ENCODE data around the gene APBB3.
A peak's percentile ranks its signal among the peaks of the same experiment; 100 is the strongest.
"Not testable (repeated sequence)": the region's sequence is repeated elsewhere in the genome, so short reads cannot be mapped to it uniquely, and the experiment has no call there.

APBB3 gene

DNA sequence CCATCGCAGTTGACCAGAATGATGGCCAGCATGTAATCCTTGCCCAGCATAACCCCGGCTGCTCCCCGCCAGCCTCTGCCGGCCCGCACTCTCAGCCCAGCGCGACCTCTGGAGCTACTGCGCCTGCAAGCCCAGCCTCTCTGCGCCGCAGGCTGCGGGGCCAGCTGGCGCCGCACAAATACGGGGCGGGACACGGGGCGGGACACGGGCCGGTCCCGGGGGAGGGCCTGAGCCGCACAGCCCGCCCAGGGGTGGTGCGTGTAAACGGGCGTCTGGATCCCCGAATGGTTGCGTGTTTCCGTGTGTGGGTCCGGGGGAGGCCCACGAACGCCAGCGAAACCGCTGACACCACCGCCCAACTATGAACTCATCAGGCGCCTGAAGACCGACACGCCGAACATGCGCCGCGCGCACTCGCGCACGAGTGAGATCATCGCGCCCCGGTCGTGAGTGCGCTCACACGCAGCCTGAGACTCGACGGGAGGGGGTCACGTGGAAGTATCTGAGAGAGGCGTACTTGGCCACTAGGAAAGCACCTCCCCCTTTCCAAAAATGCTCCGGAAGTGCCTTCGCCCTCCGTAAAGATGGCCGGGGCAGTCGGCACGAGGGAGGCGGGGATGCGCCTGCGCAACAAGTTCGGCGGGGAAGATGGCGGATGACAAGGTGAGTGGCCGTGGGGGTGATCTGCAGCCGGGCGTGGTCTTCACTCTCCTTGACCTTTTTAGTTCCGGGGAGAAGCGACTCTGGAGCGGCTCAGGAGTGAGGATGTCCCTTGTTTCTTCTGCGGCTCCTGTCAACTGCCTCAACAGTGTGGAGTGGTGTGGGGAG is at the start of gene APBB3, which contains the start of gene SLC35A4:
Gene APBB3, minus strand, starts transcription at position 403 of the 828 bp plus-strand sequence. Its CDS starts 353 bp downstream, at position 50.
Gene SLC35A4, plus strand, starts transcription at position 633 of the 828 bp plus-strand sequence. CDS start 2,342 bp downstream, outside the sequence.
- DNase-seq, result peak; percentile 81

DNA sequence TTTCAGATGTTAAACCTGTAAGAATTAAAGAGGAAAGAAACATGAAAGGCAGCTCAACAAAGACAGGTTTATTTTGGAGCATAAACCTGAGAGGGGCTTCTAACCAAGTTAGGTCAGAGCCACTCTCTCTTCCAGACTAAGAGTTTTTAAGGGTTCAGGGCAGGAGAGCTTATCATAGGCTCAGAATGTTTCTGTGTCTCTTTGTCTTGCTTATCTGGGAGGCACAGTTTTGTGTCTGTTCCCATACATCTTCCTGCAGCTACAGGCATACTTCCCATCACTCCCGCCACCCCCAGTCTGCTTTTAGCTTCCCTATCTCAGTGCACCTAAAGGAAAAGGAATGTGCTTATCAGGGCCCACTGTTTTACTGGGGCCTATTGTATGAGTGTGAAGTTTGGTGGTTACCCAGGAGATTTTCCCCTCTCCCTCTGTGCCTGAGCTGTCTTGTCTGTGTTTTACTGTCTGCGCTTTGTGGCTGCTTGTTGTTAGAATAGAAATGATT is 46.7 kb upstream of the APBB3 start:
- no peak for DNase-seq

- DNase-seq, result no peak
Measured at GRCh38 chr5:140609126-140609525, 44.7 kb upstream of the APBB3 start.

DNA sequence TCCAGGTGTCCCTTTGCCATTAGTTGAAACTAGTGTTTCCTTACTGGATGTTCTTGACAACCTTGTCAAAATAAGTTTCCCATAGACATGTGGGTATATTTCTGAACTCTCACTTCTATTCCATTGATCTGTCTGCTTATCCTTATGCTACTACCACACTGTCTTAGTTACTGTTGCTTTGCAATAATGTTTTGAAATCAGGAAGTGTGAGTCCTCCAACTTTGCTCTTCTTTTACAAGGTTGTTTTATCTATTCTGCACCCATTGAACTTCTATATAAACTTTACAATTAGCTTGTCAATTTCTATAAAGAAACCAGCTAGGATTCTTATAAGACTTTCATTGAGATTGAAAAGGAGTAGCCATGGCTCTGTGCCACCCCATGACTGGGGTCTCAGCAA is 44.3 kb upstream of the APBB3 start:
- no peak for DNase-seq

- no peak for DNase-seq
Measured at GRCh38 chr5:140607031-140607430, 42.6 kb upstream of the APBB3 start.

- no peak for DNase-seq
Measured at GRCh38 chr5:140605879-140606278, 41.5 kb upstream of the APBB3 start.

- no peak for DNase-seq
Measured at GRCh38 chr5:140603734-140604133, 39.3 kb upstream of the APBB3 start.

DNA sequence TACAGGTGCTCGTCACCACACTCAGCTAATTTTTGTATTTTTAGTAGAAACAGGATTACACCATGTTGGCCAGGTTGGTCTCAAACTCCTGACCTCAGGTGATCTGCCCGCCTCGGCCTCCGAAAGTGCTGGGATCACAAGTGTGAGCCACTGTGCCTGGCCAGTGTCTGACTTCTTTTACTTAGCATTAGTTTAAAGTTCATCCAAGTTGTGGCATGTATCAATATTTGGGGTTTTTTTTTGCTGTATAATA is 39.0 kb upstream of the APBB3 start:
- not testable (repeated sequence) for DNase-seq

GRCh38 chr5:140602147-140602546 is 37.7 kb upstream of the APBB3 start:
- DNase-seq, result no peak

DNA sequence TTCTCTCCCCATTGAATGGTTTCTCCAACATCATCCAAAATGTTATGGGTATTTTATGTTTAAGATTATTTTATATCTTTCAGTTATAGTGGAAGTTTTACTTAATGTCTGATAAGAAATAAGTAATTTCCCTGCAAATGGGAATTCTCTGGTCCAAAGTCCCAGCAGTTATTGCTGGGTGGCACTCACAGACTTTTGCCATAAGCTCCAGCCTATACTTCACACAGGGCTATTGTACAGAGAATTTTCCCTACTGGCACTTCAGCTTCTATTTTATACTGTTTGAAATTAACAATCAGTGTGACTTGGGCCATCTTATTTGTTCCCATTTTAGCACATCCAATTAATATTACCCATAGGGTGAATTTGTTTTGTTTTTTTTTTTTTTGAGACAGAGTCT is 35.7 kb upstream of the APBB3 start:
- no peak for DNase-seq

GRCh38 chr5:140598836-140599235 is 34.4 kb upstream of the APBB3 start:
- DNase-seq, result no peak

GRCh38 chr5:140596321-140596741 is 31.9 kb upstream of the APBB3 start:
- no peak for DNase-seq

DNA sequence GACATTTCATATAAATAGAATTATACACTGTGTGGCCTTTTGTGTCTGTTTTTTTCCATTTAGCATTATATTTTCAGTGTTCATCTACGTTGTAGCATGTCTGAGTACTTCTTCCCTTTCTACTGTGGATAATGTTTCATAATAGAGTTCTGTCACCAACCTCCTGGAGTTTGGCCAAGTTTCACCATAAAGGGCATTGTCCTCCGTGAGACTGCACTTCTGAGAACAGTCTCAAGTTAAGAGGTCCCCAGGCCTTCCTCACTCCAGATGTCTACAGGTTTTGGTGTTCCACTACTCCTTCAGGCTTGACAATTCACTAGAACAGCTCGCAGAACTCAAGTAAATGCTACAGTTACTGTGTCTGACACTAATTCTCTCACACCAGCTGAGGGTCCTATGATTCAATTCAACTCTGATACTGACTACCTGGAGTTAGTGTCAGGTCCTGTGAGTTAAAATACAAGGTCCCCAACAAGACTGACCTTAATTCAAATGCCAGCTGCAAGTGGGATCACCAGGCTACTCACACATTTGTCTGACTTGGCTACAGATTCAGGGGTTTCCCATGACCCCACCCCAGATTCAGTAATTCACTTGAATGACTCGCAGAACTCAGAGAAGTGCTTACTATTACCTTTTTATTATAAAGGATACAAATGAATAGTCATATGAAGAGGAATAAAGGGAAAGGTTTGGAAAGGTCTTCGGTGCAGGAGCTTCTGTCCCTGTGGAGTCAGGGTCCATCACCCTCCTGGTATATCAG is 31.3 kb upstream of the APBB3 start:
- no peak for DNase-seq

DNA sequence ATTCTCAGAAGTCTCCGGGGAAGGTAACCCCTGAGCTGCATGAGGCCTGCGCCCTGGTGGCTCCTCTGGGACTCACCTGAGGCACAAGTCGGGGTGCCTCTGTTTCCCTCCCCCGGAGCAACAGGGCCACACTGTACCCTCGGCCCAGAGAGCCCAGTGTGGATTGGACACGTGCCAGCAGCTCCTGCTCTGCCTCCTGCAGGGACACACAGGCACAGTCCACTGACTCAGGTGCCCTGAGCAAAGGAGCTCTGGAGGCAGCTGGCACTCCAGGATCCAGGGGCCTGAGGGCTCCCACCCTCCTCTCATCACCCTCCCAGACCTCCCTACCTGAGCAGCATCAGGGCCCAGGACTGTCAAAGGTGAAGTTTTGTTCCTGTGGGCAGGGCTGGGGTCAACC is 29.8 kb upstream of the APBB3 start:
- no peak for DNase-seq

DNA sequence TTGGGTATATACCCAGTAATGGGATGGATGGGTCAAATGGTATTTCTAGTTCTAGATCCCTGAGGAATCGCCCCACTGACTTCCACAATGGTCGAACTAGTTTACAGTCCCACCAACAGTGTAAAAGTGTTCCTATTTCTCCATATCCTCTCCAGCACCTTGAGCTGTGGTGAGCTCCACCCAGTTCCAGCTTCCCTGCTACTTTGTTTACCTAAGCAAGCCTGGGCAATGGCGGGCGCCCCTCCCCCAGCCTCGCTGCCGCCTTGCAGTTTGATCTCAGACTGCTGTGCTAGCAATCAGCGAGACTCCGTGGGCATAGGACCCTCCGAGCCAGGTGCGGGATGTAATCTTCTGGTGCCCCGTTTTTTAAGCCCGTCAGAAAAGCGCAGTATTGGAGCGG is 28.7 kb upstream of the APBB3 start:
- DNase-seq, result not testable (repeated sequence)

DNA sequence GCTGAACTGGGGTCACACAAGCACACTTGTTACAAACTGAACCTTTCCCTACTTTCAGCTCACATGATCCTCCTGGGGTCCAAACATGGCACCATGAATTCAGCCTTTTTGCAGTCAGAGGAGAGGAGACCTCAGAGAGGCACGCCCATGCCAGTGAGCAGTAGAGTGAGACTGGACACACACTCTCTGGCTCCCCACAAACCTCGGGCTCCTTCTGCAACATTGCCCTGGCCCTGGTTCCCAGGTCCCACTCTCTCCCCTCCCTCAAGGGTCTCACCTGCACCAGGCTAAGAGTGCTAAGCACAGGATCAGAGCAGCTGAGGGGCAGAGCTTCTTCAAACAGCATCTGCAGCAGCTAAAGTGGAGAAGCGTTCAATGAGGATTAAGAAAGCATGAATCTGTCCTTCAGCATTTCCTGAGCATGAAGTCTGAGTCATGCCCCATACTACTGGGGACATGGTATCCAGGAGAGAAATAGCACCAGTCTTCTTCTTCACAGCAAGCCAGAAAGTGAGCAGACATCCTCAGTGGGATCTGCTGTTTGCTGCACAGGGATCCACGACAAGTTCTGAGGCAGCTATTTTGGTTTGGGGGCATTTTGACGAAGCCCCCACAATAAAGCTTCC is 27.5 kb upstream of the APBB3 start:
- no peak for DNase-seq

DNA sequence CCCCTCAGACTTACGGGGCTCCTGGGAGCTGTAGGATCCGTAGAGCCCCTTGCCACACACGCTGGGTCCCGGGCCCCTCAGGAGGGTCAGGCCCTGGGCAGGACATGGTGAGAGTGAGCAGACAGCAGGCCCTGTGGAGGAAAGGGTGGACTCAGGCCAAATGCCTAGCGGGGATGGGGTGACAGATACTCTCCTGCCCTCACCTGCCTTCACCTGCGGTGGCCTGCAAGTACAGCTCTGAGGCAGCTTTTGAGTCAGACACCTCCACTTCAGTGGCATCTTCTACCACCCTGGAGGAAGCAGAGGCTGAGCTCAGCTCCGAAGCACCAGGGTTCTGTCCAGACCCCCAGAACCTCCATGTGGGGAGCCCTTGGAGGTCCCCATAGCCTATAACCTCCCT is 26.5 kb upstream of the APBB3 start:
- no peak for DNase-seq

GRCh38 chr5:140588311-140589070 is 24.1 kb upstream of the APBB3 start:
- no peak for DNase-seq

GRCh38 chr5:140587495-140587894 is 23.1 kb upstream of the APBB3 start:
- no peak for DNase-seq

GRCh38 chr5:140579188-140579747 is 14.9 kb upstream of the APBB3 start:
- not testable (repeated sequence) for DNase-seq

DNA sequence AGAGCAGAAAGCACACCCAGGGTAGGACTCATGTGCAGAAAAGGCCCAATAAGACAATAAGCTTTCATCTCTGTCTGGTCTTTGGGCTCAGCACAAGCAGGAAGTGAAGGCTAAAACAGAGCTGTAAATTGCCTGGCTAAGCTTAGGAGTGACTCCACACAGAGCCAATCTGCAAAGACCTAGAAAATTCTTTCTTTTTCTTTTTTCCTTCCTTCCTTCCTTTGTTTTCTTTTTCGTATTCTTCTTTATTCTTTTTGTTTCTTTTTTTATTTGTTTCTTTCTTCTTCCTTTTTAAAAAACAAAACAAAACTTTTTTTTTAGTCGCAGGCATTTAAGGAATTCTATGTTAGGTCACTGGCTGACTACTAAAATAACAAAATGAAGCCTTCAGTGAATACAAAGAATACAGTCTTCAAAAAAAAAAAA is 12.4 kb upstream of the APBB3 start:
- no peak for DNase-seq

GRCh38 chr5:140575309-140575708 is 10.9 kb upstream of the APBB3 start:
- no peak for DNase-seq

Measured in DMS153 (cell line).